Measurements from ENCODE around the gene GSTT4.

DNA sequence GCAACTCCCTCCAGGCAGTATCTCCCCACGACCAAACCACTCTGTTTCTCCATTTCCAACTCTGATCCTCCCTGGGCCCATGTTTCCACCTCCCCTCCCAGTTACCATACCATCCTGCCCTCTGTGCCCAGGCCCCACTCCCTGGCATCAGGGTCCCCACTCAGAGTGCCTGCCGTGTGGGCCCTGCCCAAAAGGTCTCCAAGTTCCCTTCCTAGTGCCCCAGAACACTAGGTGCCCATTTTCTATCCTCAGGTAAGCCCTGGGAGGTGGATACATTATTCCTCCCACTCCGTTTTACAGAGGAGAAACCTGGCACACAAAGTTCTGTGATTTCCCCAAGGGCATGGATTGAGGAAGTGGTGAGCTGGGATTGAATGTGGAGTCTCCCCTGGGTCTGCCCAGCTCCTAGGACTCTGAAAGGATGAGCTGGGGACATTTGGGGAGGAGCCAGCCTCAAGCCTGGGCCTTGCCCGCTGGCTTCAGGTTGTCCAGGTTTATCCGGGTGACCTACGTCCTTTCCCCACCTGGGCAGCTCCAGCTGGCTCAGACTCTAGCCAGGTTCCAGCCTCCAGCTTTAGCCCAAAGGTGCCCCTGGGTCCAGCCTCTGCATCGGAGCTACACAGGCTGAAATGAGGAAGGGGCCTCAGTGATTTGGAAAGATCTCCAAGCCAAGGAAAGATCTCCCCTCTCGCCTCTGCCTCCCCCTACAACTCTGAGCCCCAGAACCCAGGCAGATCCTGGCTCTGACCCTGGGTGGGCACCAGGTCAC, 2.2 kb upstream of the GSTT4 start:
- TF ChIP-seq, protein P1, sequence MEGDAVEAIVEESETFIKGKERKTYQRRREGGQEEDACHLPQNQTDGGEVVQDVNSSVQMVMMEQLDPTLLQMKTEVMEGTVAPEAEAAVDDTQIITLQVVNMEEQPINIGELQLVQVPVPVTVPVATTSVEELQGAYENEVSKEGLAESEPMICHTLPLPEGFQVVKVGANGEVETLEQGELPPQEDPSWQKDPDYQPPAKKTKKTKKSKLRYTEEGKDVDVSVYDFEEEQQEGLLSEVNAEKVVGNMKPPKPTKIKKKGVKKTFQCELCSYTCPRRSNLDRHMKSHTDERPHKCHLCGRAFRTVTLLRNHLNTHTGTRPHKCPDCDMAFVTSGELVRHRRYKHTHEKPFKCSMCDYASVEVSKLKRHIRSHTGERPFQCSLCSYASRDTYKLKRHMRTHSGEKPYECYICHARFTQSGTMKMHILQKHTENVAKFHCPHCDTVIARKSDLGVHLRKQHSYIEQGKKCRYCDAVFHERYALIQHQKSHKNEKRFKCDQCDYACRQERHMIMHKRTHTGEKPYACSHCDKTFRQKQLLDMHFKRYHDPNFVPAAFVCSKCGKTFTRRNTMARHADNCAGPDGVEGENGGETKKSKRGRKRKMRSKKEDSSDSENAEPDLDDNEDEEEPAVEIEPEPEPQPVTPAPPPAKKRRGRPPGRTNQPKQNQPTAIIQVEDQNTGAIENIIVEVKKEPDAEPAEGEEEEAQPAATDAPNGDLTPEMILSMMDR (IDR thresholded peaks at IDR 0.05), result no peak
- no peak for TF ChIP-seq POLR2A (IDR thresholded peaks at IDR 0.05)
